ENCODE data around the gene SLC44A3.
A peak's percentile ranks its signal among the peaks of the same experiment; 100 is the strongest.
"Not testable (repeated sequence)": the region's sequence is repeated elsewhere in the genome, so short reads cannot be mapped to it uniquely, and the experiment has no call there.

The SLC44A3 gene

DNA sequence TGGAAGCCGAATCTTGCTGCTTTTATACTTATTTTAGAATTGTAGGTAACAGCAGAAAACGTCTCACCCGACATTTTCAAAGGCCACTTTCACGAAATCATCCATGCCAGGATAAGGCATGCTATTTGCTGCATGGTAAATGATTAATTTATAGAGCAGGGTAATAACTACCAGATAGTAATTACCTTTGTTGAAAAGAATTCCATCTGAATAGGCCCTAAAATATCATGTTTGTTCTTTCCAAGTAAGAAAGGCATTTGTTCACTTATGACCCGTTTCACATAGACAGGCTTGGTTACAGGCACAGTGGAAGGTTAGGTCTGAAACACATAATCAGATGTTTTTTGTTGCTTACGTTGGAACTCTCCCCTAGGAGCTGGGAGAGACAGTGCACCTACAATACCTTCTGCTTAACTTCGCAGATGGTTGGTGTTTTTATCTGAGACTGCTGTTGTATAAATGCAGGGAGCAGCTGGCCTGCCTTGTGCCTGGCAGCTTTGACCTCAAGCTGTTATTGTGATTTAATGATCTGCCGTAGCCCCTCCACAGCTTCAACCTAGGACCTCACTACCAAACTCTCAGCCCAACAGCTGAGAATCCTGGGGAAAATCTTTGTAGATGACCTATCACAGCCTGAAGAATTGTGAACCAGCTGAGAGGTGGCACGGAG, 1.6 kb downstream of the SLC44A3 start:
- no peaks in the 10 kb centered on the region for H3K36me3 ChIP-seq (ENCODE audit: control insufficient read depth, insufficient read depth, low read length)
- no peaks in the 10 kb centered on the region for H3K9me3 ChIP-seq (ENCODE audit: control insufficient read depth, low read length)
- H3K4me3 ChIP-seq (ENCODE audit: low read length) = peak overlapping the region; percentile 2
- H3K27me3 ChIP-seq (ENCODE audit: control insufficient read depth, insufficient read depth, low read length) = no peaks in the 10 kb centered on the region
- H3K4me1 ChIP-seq (ENCODE audit: control insufficient read depth, insufficient read depth, low read length) = peaks cover 18% of the 10 kb centered on the region
- H3K9ac ChIP-seq (ENCODE audit: low read length) = peak overlapping the region; percentile 55

DNA sequence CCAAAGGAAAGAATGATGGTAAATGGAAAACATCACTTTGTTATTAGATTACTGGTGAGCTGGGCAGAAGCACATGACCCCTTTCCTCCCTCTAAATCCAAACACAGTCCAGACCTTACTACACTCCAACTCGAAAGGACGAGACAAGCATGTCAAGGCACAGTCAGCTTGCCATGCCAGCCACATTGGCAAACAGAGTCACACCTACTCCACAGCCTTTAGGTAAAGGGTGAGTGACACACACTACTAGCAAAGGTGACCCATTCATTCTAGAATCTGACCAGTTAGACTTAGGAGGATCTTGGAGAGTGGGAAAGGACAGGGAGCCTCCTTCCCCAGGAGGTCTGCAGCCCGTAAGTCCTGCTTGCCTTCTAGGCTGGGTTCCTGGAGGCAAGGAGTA, 3.0 kb downstream of the SLC44A3 start:
- Histone ChIP-seq H3K36me3 (ENCODE audit: control insufficient read depth, insufficient read depth, low read length) (peaks cover 5% of the 10 kb centered on the region), H3K9me3 (ENCODE audit: control insufficient read depth, low read length) (no peaks in the 10 kb centered on the region), H3K27me3 (ENCODE audit: control insufficient read depth, insufficient read depth, low read length) (no peaks in the 10 kb centered on the region), H3K4me1 (ENCODE audit: control insufficient read depth, insufficient read depth, low read length) (peaks cover 18% of the 10 kb centered on the region), H3K9ac (ENCODE audit: low read length) (no peak overlapping the region), H3K4me3 (ENCODE audit: low read length) (no peak overlapping the region)

DNA sequence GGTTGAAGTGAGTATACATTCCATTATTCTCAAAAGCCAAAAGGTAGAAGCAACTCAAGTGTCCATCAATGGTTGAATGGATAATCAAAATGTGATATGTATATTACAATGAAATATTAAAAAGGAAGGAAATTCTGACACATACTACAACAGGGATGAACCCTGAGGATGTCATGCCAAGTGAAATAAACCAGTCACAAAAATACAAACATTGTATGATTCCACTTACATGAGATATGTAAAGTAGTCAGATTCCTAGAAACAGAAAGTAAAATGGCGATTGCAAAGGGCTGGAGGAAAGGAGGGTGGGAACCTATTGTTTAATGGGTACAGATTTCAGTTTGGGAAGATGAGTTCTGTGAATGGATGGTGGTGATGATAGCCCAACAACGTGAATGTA, 5.8 kb downstream of the SLC44A3 start:
- Histone ChIP-seq H3K4me3 (ENCODE audit: low read length) (no peak overlapping the region), H3K9ac (ENCODE audit: low read length) (no peak overlapping the region), H3K9me3 (ENCODE audit: control insufficient read depth, low read length) (no peaks in the 10 kb centered on the region), H3K4me1 (ENCODE audit: control insufficient read depth, insufficient read depth, low read length) (peaks cover 18% of the 10 kb centered on the region), H3K27me3 (ENCODE audit: control insufficient read depth, insufficient read depth, low read length) (no peaks in the 10 kb centered on the region), H3K36me3 (ENCODE audit: control insufficient read depth, insufficient read depth, low read length) (peaks cover 9% of the 10 kb centered on the region)

DNA sequence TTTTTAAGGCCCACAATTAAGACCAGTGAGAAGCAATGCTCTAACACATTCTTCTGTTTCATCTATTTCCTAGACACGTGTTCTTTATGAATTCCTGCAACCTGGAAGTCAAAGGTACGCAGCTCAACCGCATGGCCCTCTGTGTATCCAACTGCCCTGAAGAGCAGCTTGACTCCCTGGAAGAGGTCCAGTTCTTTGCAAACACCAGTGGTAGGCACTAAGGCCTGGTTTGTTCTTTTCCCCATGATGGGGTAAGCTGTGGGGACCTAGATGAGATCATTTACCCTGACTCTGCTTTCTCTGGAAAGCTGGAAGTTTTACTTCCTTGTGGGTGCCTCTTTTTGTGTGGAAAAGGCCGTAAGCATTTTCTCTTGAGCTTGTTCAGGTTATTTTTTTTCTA, 7.3 kb downstream of the SLC44A3 start:
- Histone ChIP-seq H3K9me3 (ENCODE audit: control insufficient read depth, low read length) (no peaks in the 10 kb centered on the region), H3K9ac (ENCODE audit: low read length) (no peak overlapping the region), H3K4me1 (ENCODE audit: control insufficient read depth, insufficient read depth, low read length) (peaks cover 16% of the 10 kb centered on the region), H3K4me3 (ENCODE audit: low read length) (no peak overlapping the region), H3K27me3 (ENCODE audit: control insufficient read depth, insufficient read depth, low read length) (no peaks in the 10 kb centered on the region), H3K36me3 (ENCODE audit: control insufficient read depth, insufficient read depth, low read length) (peaks cover 12% of the 10 kb centered on the region)

DNA sequence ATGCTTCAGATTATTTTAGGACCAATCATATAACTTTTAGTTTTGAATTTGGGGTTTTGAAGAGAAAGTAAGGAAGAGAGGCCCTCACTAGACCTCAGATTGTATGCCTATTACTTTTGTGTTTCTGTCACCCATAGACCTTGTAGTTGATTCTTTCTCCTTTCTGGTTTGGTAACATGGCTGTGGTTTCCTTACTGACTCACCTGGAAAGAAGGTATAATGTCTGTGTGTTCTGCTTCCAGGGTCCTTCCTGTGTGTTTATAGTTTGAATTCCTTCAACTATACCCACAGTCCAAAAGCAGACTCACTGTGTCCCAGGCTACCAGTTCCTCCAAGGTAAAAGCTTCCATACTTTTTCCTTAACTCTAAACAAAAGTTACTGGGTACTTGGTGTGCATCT, 8.1 kb downstream of the SLC44A3 start:
- H3K27me3 ChIP-seq (ENCODE audit: control insufficient read depth, insufficient read depth, low read length) = no peaks in the 10 kb centered on the region
- peaks cover 12% of the 10 kb centered on the region for H3K36me3 ChIP-seq (ENCODE audit: control insufficient read depth, insufficient read depth, low read length)
- H3K4me3 ChIP-seq (ENCODE audit: low read length) = no peak overlapping the region
- H3K9me3 ChIP-seq (ENCODE audit: control insufficient read depth, low read length) = no peaks in the 10 kb centered on the region
- H3K9ac ChIP-seq (ENCODE audit: low read length) = no peak overlapping the region
- peaks cover 8% of the 10 kb centered on the region for H3K4me1 ChIP-seq (ENCODE audit: control insufficient read depth, insufficient read depth, low read length)

DNA sequence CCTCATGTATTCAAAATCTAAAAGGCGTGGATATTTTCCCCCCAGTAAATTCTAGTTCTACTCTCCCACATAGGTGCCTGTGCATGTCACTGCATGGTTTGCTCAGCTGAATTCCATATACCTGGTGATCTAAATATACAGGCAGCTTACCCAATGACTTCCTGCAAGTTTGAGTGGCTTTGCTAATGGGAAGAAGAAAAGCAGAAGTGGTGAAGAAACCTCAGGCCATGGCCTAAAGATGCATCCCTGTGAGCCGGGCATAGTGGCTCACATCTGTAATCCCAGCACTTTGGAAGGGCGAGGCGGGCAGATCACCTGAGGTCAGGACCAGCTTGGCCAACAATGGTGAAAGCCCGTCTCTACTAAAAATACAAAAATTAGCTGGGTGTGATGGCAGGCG, 11.5 kb downstream of the SLC44A3 start:
- Histone ChIP-seq H3K36me3 (ENCODE audit: control insufficient read depth, insufficient read depth, low read length) (peaks cover 12% of the 10 kb centered on the region), H3K4me1 (ENCODE audit: control insufficient read depth, insufficient read depth, low read length) (no peaks in the 10 kb centered on the region), H3K9me3 (ENCODE audit: control insufficient read depth, low read length) (no peaks in the 10 kb centered on the region)

DNA sequence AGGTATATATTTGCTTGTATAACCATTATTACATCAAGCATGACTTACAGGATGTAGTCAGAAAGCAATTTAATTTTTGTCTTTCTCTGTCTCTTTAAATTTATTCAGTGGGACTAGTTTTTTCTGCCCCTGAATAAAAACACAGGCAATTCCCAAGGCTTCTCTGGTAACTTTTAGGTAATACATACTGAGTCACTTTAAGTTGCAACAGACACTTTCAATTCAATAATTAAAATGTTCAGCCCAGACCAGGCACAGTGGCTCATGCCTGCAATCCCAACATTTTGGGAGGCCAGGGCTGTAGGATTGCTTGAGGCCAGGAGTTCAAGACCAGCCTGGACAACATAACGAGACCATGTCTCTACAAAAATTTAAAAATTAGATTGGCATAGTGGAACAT, 12.3 kb downstream of the SLC44A3 start:
- H3K4me1 ChIP-seq (ENCODE audit: control insufficient read depth, insufficient read depth, low read length) = no peaks in the 10 kb centered on the region
- no peaks in the 10 kb centered on the region for H3K9me3 ChIP-seq (ENCODE audit: control insufficient read depth, low read length)
- H3K36me3 ChIP-seq (ENCODE audit: control insufficient read depth, insufficient read depth, low read length) = peaks cover 11% of the 10 kb centered on the region
- H3K4me3 ChIP-seq (ENCODE audit: low read length) = no peak overlapping the region
- H3K9ac ChIP-seq (ENCODE audit: low read length) = no peak overlapping the region
- no peaks in the 10 kb centered on the region for H3K27me3 ChIP-seq (ENCODE audit: control insufficient read depth, insufficient read depth, low read length)

More for the DNA sequence above, 11.5 kb downstream of the SLC44A3 start:
- Histone ChIP-seq H3K9ac (ENCODE audit: low read length) (no peak overlapping the region), H3K4me3 (ENCODE audit: low read length) (no peak overlapping the region), H3K27me3 (ENCODE audit: control insufficient read depth, insufficient read depth, low read length) (no peaks in the 10 kb centered on the region)

DNA sequence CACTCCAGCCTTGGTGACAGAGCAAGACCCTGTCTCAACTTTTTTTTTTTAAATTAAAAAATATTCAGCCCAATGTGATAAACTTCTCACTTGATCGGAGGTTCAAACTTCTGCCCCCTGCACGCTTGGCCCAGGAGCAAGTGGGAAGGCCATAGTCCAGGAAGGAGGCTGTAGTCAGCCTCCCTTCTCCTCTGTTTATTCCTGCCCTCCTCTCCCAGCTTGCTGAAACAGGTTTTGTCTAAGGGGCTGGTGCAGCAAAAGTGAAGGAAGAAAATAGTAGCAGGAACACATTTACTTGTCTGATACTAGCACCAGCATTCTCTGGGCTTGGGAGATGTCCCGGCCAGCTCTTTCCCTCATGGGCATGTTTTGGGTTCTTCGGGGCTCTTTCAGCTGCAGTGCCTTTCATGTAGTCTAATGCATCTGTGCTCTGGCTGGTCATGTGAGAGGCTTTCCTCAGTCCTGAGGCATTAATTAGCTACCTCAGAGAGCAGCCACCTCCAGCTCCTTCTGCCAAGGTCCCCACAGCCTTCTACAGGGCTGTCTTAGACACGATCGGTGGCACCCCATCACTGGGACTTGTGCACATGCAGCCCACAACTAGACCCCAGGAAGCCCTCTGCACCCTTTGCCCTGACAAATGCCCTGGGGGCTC, 12.9 kb downstream of the SLC44A3 start:
- Histone ChIP-seq H3K9ac (ENCODE audit: low read length) (no peak overlapping the region), H3K4me3 (ENCODE audit: low read length) (no peak overlapping the region), H3K27me3 (ENCODE audit: control insufficient read depth, insufficient read depth, low read length) (no peaks in the 10 kb centered on the region), H3K4me1 (ENCODE audit: control insufficient read depth, insufficient read depth, low read length) (no peaks in the 10 kb centered on the region), H3K9me3 (ENCODE audit: control insufficient read depth, low read length) (no peaks in the 10 kb centered on the region), H3K36me3 (ENCODE audit: control insufficient read depth, insufficient read depth, low read length) (peaks cover 7% of the 10 kb centered on the region)

DNA sequence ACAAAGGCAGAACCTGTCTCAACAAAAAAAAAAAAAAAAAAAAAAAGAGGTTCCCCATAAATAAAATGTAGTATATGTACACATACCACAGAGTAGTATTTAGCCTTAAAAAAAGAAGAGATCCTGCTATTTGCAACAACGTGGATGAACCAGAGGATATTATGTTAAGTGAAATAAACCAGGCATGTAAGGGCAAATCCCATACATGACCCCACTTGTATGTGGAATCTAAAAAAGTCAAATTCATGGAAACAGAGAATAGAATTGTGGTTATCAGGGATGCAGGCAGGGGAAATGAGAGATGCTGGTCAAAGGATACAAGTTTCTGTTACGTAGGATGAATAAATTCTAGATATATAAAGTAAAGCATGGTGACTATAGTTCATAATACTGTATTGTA, 16.7 kb downstream of the SLC44A3 start:
- no peaks in the 10 kb centered on the region for H3K4me1 ChIP-seq (ENCODE audit: control insufficient read depth, insufficient read depth, low read length)
- H3K4me3 ChIP-seq (ENCODE audit: low read length) = no peak overlapping the region
- no peaks in the 10 kb centered on the region for H3K9me3 ChIP-seq (ENCODE audit: control insufficient read depth, low read length)
- H3K36me3 ChIP-seq (ENCODE audit: control insufficient read depth, insufficient read depth, low read length) = no peaks in the 10 kb centered on the region
- no peak overlapping the region for H3K9ac ChIP-seq (ENCODE audit: low read length)
- no peaks in the 10 kb centered on the region for H3K27me3 ChIP-seq (ENCODE audit: control insufficient read depth, insufficient read depth, low read length)

DNA sequence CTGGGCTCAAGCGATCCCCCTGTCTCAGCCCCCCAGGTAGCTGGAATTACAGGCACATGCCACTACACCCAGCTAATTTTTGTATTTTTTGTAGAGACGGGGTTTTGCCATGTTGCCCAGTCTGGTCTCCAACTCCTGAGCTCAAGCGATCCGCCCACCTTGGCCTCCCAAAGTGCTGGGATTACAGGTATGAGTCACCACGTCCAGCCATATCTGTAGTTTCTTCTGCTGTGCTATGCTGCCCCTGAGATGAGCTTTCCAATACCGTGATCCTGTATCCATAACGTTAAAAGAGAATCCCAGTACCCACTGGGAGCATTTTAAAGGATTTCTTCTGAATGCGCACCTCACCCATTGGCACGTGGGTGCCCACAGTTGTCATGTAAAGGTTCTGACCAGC, 20.2 kb downstream of the SLC44A3 start:
- H3K4me1 ChIP-seq (ENCODE audit: control insufficient read depth, insufficient read depth, low read length); H3K4me3 ChIP-seq (ENCODE audit: low read length); H3K9ac ChIP-seq (ENCODE audit: low read length); H3K9me3 ChIP-seq (ENCODE audit: control insufficient read depth, low read length); H3K27me3 ChIP-seq (ENCODE audit: control insufficient read depth, insufficient read depth, low read length): not testable (repeated sequence)
- H3K36me3 ChIP-seq (ENCODE audit: control insufficient read depth, insufficient read depth, low read length) = peaks cover 15% of the 10 kb centered on the region

DNA sequence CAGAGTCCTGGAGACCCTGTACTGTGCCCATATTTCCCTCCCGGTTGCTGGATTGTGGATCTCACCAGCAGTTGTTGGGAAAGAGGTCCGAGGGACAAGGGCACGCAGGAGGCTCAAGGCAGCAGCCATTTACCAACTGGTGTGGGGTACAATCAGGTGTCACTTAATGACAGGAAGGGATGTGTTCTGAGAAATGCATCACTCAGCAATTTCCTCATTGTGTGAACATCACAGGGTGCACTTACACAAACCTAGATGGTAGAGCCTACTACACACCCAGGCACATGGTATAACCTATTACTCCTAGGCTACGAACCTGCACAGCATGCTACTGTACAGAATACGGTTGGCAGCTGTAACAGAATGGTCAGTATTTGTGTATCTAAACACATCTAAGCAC, 20.7 kb downstream of the SLC44A3 start:
- H3K27me3 ChIP-seq (ENCODE audit: control insufficient read depth, insufficient read depth, low read length) = no peaks in the 10 kb centered on the region
- no peak overlapping the region for H3K4me3 ChIP-seq (ENCODE audit: low read length)
- H3K36me3 ChIP-seq (ENCODE audit: control insufficient read depth, insufficient read depth, low read length) = peaks cover 15% of the 10 kb centered on the region
- H3K9ac ChIP-seq (ENCODE audit: low read length) = no peak overlapping the region
- no peaks in the 10 kb centered on the region for H3K4me1 ChIP-seq (ENCODE audit: control insufficient read depth, insufficient read depth, low read length)
- H3K9me3 ChIP-seq (ENCODE audit: control insufficient read depth, low read length) = no peaks in the 10 kb centered on the region

DNA sequence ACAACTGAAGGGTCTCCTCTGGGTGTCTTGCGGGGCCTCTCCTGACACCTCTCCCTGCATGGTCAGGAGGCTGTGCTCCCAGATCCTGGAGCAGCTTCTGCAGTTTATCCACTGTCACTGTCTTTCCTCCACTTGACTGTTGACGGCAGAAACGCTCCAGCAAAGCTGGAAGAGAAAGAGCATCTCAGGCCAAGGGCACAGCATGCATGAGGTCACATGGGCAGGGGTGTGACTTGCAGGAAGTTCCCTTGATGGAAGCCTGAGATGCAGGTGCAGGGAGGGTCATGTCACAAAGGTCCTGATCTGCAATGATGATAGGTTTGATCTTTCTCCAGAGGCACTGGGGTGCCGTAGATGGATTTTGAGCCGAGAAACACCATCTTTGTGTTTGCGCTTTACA, 23.3 kb downstream of the SLC44A3 start:
- no peaks in the 10 kb centered on the region for H3K9me3 ChIP-seq (ENCODE audit: control insufficient read depth, low read length)
- no peaks in the 10 kb centered on the region for H3K4me1 ChIP-seq (ENCODE audit: control insufficient read depth, insufficient read depth, low read length)
- no peak overlapping the region for H3K4me3 ChIP-seq (ENCODE audit: low read length)
- H3K9ac ChIP-seq (ENCODE audit: low read length) = no peak overlapping the region
- peaks cover 15% of the 10 kb centered on the region for H3K36me3 ChIP-seq (ENCODE audit: control insufficient read depth, insufficient read depth, low read length)
- H3K27me3 ChIP-seq (ENCODE audit: control insufficient read depth, insufficient read depth, low read length) = no peaks in the 10 kb centered on the region

All from mucosa of stomach (tissue), 1 donor.